Breast epithelium (tissue), 3 donors: ENCODE measurements around the gene TMEM19.

Experiments
- CTCF ChIP-seq, 3 donors: fragments of 450-650 bp; IDR thresholded peaks; one replicate each; pipeline ENCODE4 v1.5.1; 2016 to 2017; ENCODE audit warnings: antibody characterized with exemption in 3 of 3, mild to moderate bottlenecking in 3 of 3, moderate library complexity in 3 of 3
- POLR2AphosphoS5 ChIP-seq, 3 donors: sonication (generic); formaldehyde crosslinking; IDR thresholded peaks; one replicate each; pipeline ENCODE4 v1.6.1; 2017; ENCODE audit warnings: antibody characterized with exemption in 3 of 3

- no peak for TF ChIP-seq POLR2AphosphoS5 (IDR thresholded peaks at IDR 0.05)
- TF ChIP-seq CTCF (IDR thresholded peaks at IDR 0.05), result no peak
Observed at GRCh38 chr12:71665090-71665463, 20.8 kb upstream of the TMEM19 start.
